Measurements from ENCODE around the gene KCNQ1OT1. TPM values are rescaled to one million over a fixed set of nuclear protein-coding genes. Genes with fewer than 3 reads are reported as not detected.

The KCNQ1OT1 gene
- total RNA-seq, 1 experiment from 2014 or later: 1.3 TPM

DNA sequence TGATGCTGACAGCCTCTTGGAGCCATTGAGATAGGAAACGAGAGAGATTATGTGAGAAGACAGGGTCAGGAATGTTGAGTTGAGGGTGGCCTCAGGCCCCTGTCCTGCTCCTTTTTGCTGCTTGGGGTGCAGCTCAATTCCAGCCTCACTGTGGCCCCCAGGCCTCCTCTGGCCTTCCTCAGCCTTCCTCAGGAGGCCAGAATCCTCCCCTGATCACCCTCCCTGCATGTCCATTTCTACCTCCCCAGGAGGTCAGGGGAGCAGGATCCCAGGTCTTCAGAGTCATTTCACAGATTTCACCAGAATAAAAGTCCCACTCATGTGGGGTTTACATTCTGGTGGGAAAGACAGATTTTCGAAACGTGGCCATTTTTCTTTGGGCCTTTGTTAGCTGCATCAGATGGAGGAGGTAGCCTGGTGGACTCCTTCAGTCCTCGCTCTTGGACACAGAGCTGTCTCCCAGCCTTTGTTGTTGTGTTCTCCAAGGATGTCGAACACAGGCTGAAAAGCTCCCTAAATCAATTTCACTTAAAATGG lies 2.2 kb upstream of the KCNQ1OT1 start:
- intact Hi-C loops (cut with micrococcal nuclease): no loop called here
- no peak overlapping the region for H3K27ac Mint-ChIP-seq (ENCODE audit: low read depth, unreplicated experiment)
- TF ChIP-seq CTCF (IDR thresholded peaks at IDR 0.05; ENCODE audit: unreplicated experiment): no peak

GRCh38 chr11:2701230-2701629 lies 1.4 kb upstream of the KCNQ1OT1 start:
- no TSS peak for BruUV-seq (replicated peaks)
- no peak for DNase-seq (ENCODE audit: unreplicated experiment)
- intact Hi-C loops (cut with micrococcal nuclease): no loop called here
- no peaks in the 10 kb centered on the region for H3K36me3 Mint-ChIP-seq (ENCODE audit: insufficient read depth, unreplicated experiment)
- no peak for TF ChIP-seq CTCF (IDR thresholded peaks at IDR 0.05; ENCODE audit: unreplicated experiment)
- H3K4me3 Mint-ChIP-seq (ENCODE audit: unreplicated experiment): peak overlapping the region; percentile 72
- H3K4me1 Mint-ChIP-seq (ENCODE audit: insufficient read depth, unreplicated experiment): no peaks in the 10 kb centered on the region
- ChIA-PET POLR2A (interaction anchor here (0.8 to 1.8 kb wide), 3 partner anchors 13 to 125 kb away, joined by 3 to 4 read pairs (median 4); no protein-coding TSS in a partner anchor), CTCF (no interaction called here)
- no peaks in the 10 kb centered on the region for H3K9me3 Mint-ChIP-seq (ENCODE audit: unreplicated experiment)
- H3K27ac Mint-ChIP-seq (ENCODE audit: low read depth, unreplicated experiment): no peak overlapping the region
- H3K27me3 Mint-ChIP-seq (ENCODE audit: insufficient read depth, unreplicated experiment): no peaks in the 10 kb centered on the region

More for the DNA sequence above, 2.2 kb upstream of the KCNQ1OT1 start:
- no peak for DNase-seq (ENCODE audit: unreplicated experiment)
- POLR2A ChIA-PET: interaction anchor here (0.8 to 1.8 kb wide), 3 partner anchors 13 to 125 kb away, joined by 3 to 4 read pairs (median 4); no protein-coding TSS in a partner anchor
- Mint-ChIP-seq H3K27me3 (ENCODE audit: insufficient read depth, unreplicated experiment) (no peaks in the 10 kb centered on the region), H3K9me3 (ENCODE audit: unreplicated experiment) (no peaks in the 10 kb centered on the region), H3K4me3 (ENCODE audit: unreplicated experiment) (no peak overlapping the region), H3K4me1 (ENCODE audit: insufficient read depth, unreplicated experiment) (no peaks in the 10 kb centered on the region), H3K36me3 (ENCODE audit: insufficient read depth, unreplicated experiment) (no peaks in the 10 kb centered on the region)
- CTCF ChIA-PET: interaction anchor here (0.5 kb wide), 1 partner anchor 11 kb away, joined by 3 read pairs; no protein-coding TSS in a partner anchor
- no TSS peak for BruUV-seq (replicated peaks)

GRCh38 chr11:2700415-2701211 lies 819 bp upstream of the KCNQ1OT1 start:
- Mint-ChIP-seq H3K4me3 (ENCODE audit: unreplicated experiment) (peak overlapping the region; percentile 72), H3K27me3 (ENCODE audit: insufficient read depth, unreplicated experiment) (no peaks in the 10 kb centered on the region), H3K9me3 (ENCODE audit: unreplicated experiment) (no peaks in the 10 kb centered on the region), H3K36me3 (ENCODE audit: insufficient read depth, unreplicated experiment) (no peaks in the 10 kb centered on the region), H3K27ac (ENCODE audit: low read depth, unreplicated experiment) (no peak overlapping the region), H3K4me1 (ENCODE audit: insufficient read depth, unreplicated experiment) (no peaks in the 10 kb centered on the region)
- intact Hi-C loops (cut with micrococcal nuclease): no loop called here
- TSS peak; percentile 55 for BruUV-seq (replicated peaks)
- CTCF ChIA-PET: no interaction called here
- POLR2A ChIA-PET: interaction anchor here (0.6 to 1.6 kb wide), 5 partner anchors 10 to 460 kb away, joined by 3 to 8 read pairs (median 4); no protein-coding TSS in a partner anchor
- peak; percentile 29 for DNase-seq (ENCODE audit: unreplicated experiment)
- no peak for TF ChIP-seq CTCF (IDR thresholded peaks at IDR 0.05; ENCODE audit: unreplicated experiment)

DNA sequence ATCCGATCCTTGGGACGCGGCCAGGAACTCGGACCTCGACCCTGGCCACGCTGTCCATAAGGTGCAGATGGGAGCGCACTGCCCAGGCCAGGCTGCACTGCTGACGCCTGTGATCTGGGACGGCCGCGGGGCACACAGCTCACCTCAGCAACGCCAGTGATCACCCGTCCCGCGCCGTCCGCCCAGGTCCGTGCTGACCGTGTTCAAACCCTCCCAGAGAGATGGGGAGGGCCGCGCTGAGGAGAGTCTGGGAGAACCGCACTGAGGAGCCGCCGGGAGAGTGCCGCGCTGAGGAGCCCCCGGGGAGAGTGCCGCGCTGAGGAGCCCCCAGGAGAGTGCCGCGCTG lies 636 bp downstream of the KCNQ1OT1 start:
- BruUV-seq (replicated peaks): no TSS peak
- peak overlapping the region; percentile 72 for H3K4me3 Mint-ChIP-seq (ENCODE audit: unreplicated experiment)
- ChIA-PET CTCF (interaction anchor here (0.6 kb wide), 1 partner anchor 192 kb away, joined by 3 read pairs; no protein-coding TSS in a partner anchor), POLR2A (interaction anchor here (0.6 to 1.1 kb wide), 6 partner anchors 25 to 725 kb away, joined by 3 to 4 read pairs (median 3); no protein-coding TSS in a partner anchor)
- H3K27me3 Mint-ChIP-seq (ENCODE audit: insufficient read depth, unreplicated experiment): no peaks in the 10 kb centered on the region
- H3K36me3 Mint-ChIP-seq (ENCODE audit: insufficient read depth, unreplicated experiment): no peaks in the 10 kb centered on the region
- no peak for TF ChIP-seq CTCF (IDR thresholded peaks at IDR 0.05; ENCODE audit: unreplicated experiment)
- H3K9me3 Mint-ChIP-seq (ENCODE audit: unreplicated experiment): no peaks in the 10 kb centered on the region
- peak overlapping the region; percentile 50 for H3K27ac Mint-ChIP-seq (ENCODE audit: low read depth, unreplicated experiment)
- H3K4me1 Mint-ChIP-seq (ENCODE audit: insufficient read depth, unreplicated experiment): peaks cover 6% of the 10 kb centered on the region
- intact Hi-C loops (cut with micrococcal nuclease): no loop called here
- DNase-seq (ENCODE audit: unreplicated experiment): no peak
